HCT116 (cell line): ENCODE results near the gene GBP6. TPM values are rescaled to one million over a fixed set of nuclear protein-coding genes. Genes with fewer than 3 reads are reported as not detected.
"Not testable (repeated sequence)": the region's sequence is repeated elsewhere in the genome, so short reads cannot be mapped to it uniquely, and the experiment has no call there.

Experiments used
- ATAC-seq: fragments of 200-7000 bp; cut with Tn5 transposase; 2 replicates; pipeline ENCODE4 v1.9.1; 2020; ENCODE audit warnings: mild to moderate bottlenecking, moderate library complexity
- BruUV-seq: library from RNA; stranded (reverse); fragments of 400-500 nt; replicated peaks from 2 replicates; lab custom pipeline; 2021; lab: Mats Ljungman, UMichigan
- CTCF ChIA-PET: fragments of 300-600 bp; sonication (Branson Sonifier 250); formaldehyde crosslinking; loops from one replicate; lab custom pipeline; 2021; ENCODE audit warnings: antibody characterized with exemption; lab: Charles Lee
- POLR2A ChIA-PET: fragments of 300-600, 350-600 bp; sonication (Branson Sonifier 250); formaldehyde crosslinking; loops from one replicate; lab custom pipeline; 2021; ENCODE audit warnings: antibody characterized with exemption; lab: Charles Lee
- RAD21 ChIA-PET, 2 experiments: fragments of 300-600 bp; sonication (Branson Sonifier 250); formaldehyde crosslinking; loops; one replicate each; lab custom pipeline; 2023; ENCODE audit warnings: low total read pairs in 2 of 2; ENCODE audit not compliant: uncharacterized antibody in 2 of 2, unreplicated experiment in 2 of 2, low non-redundant PET in 1 of 2; lab: Charles Lee
- DNase-seq: peaks from one replicate; pipeline ENCODE4 v3.0.0-alpha.2; 2010; ENCODE audit warnings: low read depth, low spot score
- H2AFZ ChIP-seq: fragments of 200-600 bp; shearing (Covaris generic), sonication (generic); 2 replicates; pipeline ENCODE4 v1.6.1; 2017; ENCODE audit warnings: low read depth, mixed run types, mixed read lengths, antibody characterized with exemption, low read length; ENCODE audit not compliant: poor library complexity, severe bottlenecking
- H3K27ac ChIP-seq: 2 replicates; pipeline ENCODE4 v1.5.1; 2012; ENCODE audit warnings: low read depth, low read length
- H3K27me3 ChIP-seq: fragments of 200-600 bp; sonication (generic); 2 replicates; pipeline ENCODE4 v1.6.1; 2016; ENCODE audit warnings: mixed run types, low read length, mixed read lengths; ENCODE audit not compliant: insufficient read depth
- H3K36me3 ChIP-seq, 2 experiments: fragments of 200-500 bp in 1 of 2; fragments of 200-600 bp in 1 of 2; sonication (Bioruptor generic) in 1 of 2; sonication (generic) in 1 of 2; 2 replicates each; pipeline versions ENCODE4 v1.5.1 to v1.6.1; 2014 to 2016; ENCODE audit warnings: low read length in 2 of 2, inconsistent platforms in 1 of 2, mixed read lengths in 1 of 2, mixed run types in 1 of 2; ENCODE audit not compliant: insufficient read depth in 2 of 2, control insufficient read depth in 1 of 2
- H3K4me1 ChIP-seq, 2 experiments: fragments of 200-600 bp in 1 of 2; sonication (generic) in 1 of 2; 2 replicates each; pipeline versions ENCODE4 v1.5.1 to v1.6.1; 2012 to 2017; ENCODE audit warnings: low read length in 2 of 2, inconsistent platforms in 1 of 2, mild to moderate bottlenecking in 1 of 2, mixed read lengths in 1 of 2, mixed run types in 1 of 2, moderate library complexity in 1 of 2; ENCODE audit not compliant: insufficient read depth in 2 of 2, control insufficient read depth in 1 of 2
- H3K4me2 ChIP-seq: fragments of 200-600 bp; sonication (generic); 2 replicates; pipeline ENCODE4 v1.6.1; 2017; ENCODE audit warnings: mixed run types, low read length, mixed read lengths
- H3K4me3 ChIP-seq, 2 experiments: fragments of 200-600 bp in 1 of 2; sonication (generic) in 1 of 2; replicated peaks in 1 of 2; 2 replicates each; pipeline ENCODE4 v1.5.1; 2011 to 2016; ENCODE audit warnings: low read length in 2 of 2, control low read depth in 1 of 2, low read depth in 1 of 2, mild to moderate bottlenecking in 1 of 2, mixed read lengths in 1 of 2, mixed run types in 1 of 2
- H3K79me2 ChIP-seq: fragments of 200-600 bp; sonication (generic); 2 replicates; pipeline ENCODE4 v1.6.1; 2017; ENCODE audit warnings: mild to moderate bottlenecking, mixed run types, low read length, moderate library complexity, mixed read lengths; ENCODE audit not compliant: insufficient read depth
- H3K9ac ChIP-seq: fragments of 200-600 bp; sonication (generic); 2 replicates; pipeline ENCODE4 v1.6.1; 2016; ENCODE audit warnings: low read length, mixed read lengths
- H3K9me2 ChIP-seq: fragments of 200-600 bp; sonication (generic), shearing (Covaris generic); 2 replicates; pipeline ENCODE4 v1.6.1; 2017; ENCODE audit warnings: mixed run types, mild to moderate bottlenecking, moderate library complexity; ENCODE audit not compliant: insufficient read depth
- H3K9me3 ChIP-seq, 2 experiments: fragments of 200-500 bp in 1 of 2; fragments of 200-600 bp in 1 of 2; sonication (Bioruptor generic) in 1 of 2; sonication (generic) in 1 of 2; 2 replicates each; pipeline ENCODE4 v1.6.1; 2014 to 2017; ENCODE audit warnings: low read length in 2 of 2, mixed read lengths in 2 of 2, inconsistent platforms in 1 of 2, low read depth in 1 of 2, mild to moderate bottlenecking in 1 of 2, mixed run types in 1 of 2, moderate library complexity in 1 of 2; ENCODE audit not compliant: control insufficient read depth in 1 of 2, insufficient read depth in 1 of 2
- H4K20me1 ChIP-seq: fragments of 200-600 bp; sonication (generic), shearing (Covaris generic); 2 replicates; pipeline ENCODE4 v1.6.1; 2017; ENCODE audit warnings: mixed run types, mild to moderate bottlenecking, moderate library complexity; ENCODE audit not compliant: insufficient read depth
- POLR2A ChIP-seq: IDR thresholded peaks from 2 replicates; pipeline ENCODE4 v1.7.0; 2011; ENCODE audit warnings: borderline replicate concordance; ENCODE audit not compliant: insufficient read depth, insufficient read length; ENCODE audit errors: extremely low read depth
- YY1 ChIP-seq: IDR thresholded peaks from 2 replicates; pipeline ENCODE4 v1.6.1; 2011; ENCODE audit warnings: low read length, low read depth, moderate library complexity, mild to moderate bottlenecking; ENCODE audit not compliant: insufficient replicate concordance; ENCODE audit errors: extremely low read depth
- intact Hi-C: fragments of 100-400 bp; cut with micrococcal nuclease; formaldehyde crosslinking; loops from 2 replicates; pipeline ENCODE4 v1.10.0; 2022
- total RNA-seq: library from RNA; stranded (reverse); gene quantifications from one replicate; pipeline ENCODE4 v1.2.1, GENCODE V29; 2021; ENCODE audit not compliant: unreplicated experiment
- TF ChIP-seq, protein P1 (sequence below), 3 experiments: fragments of 200-600 bp in 1 of 3; sonication (generic) in 1 of 3; IDR thresholded peaks in 2 of 3; conservative IDR thresholded peaks in 1 of 3; 2 replicates each; pipeline ENCODE4 v1.5.1; 2012 to 2017; ENCODE audit warnings: low read depth in 2 of 3, low read length in 2 of 3, antibody characterized with exemption in 1 of 3, borderline replicate concordance in 1 of 3, control low read depth in 1 of 3, mild to moderate bottlenecking in 1 of 3, mixed read lengths in 1 of 3, mixed run types in 1 of 3, moderate library complexity in 1 of 3; ENCODE audit not compliant: insufficient read depth in 1 of 3

The GBP6 gene
- total RNA-seq, 1 experiment from 2014 or later: not detected

DNA sequence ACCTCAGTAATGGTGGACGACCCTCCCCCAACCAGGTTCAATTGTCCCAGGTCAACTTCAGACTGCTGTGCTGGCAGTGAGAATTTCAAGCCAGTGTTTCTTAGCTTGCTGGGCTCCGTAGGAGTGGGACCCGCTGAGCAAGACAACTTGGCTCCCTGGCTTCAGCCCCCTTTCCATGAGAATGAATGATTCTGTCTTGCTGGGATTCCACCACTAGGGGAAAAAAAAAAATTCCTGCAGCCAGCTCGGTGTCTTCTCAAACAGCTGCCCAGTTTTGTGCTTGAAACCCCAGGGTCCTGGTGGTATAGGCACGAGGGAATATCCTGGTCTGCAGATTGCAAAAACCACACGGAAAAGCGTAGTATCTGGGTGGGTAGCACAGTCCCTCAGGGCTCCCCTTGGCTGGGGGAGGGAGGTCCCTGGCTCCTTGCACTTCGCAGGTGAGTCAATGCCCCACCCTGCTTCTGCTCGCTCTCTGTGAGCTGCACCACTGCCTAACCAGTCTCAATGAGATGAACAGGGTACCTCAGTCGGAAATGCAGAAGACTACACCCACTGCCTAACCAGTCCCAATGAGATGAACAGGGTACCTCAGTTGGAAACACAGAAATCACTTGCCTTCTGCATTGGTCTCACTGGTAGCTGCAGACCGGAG lies 41.5 kb downstream of the GBP6 start:
- H3K4me2 ChIP-seq: no peak overlapping the region
- no peaks in the 10 kb centered on the region for H3K27me3 ChIP-seq
- RAD21 ChIA-PET: no interaction called here
- BruUV-seq: no TSS peak
- H3K27ac ChIP-seq: no peak overlapping the region
- POLR2A ChIA-PET: no interaction called here
- H4K20me1 ChIP-seq: no peaks in the 10 kb centered on the region
- no peaks in the 10 kb centered on the region for H3K79me2 ChIP-seq
- no peak for DNase-seq
- ATAC-seq: no peak
- TF ChIP-seq, protein P1, sequence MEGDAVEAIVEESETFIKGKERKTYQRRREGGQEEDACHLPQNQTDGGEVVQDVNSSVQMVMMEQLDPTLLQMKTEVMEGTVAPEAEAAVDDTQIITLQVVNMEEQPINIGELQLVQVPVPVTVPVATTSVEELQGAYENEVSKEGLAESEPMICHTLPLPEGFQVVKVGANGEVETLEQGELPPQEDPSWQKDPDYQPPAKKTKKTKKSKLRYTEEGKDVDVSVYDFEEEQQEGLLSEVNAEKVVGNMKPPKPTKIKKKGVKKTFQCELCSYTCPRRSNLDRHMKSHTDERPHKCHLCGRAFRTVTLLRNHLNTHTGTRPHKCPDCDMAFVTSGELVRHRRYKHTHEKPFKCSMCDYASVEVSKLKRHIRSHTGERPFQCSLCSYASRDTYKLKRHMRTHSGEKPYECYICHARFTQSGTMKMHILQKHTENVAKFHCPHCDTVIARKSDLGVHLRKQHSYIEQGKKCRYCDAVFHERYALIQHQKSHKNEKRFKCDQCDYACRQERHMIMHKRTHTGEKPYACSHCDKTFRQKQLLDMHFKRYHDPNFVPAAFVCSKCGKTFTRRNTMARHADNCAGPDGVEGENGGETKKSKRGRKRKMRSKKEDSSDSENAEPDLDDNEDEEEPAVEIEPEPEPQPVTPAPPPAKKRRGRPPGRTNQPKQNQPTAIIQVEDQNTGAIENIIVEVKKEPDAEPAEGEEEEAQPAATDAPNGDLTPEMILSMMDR (IDR thresholded peaks at IDR 0.05 in 2 of 3, conservative IDR thresholded peaks at IDR 0.05 in 1 of 3; ENCODE audit: borderline replicate concordance in 1 of 3, insufficient read depth in 1 of 3, low read depth in 2 of 3, low read length in 2 of 3): peak in 1 of 3 experiments; percentile 18; a peak in 1 of 6 replicates
- TF ChIP-seq POLR2A: no peak
- H3K4me1 ChIP-seq: no peaks in the 10 kb centered on the region
- H3K9me2 ChIP-seq: no peaks in the 10 kb centered on the region
- no peak overlapping the region for H3K9ac ChIP-seq
- CTCF ChIA-PET: interaction anchor here (1.2 kb wide), 1 partner anchor 51 kb away, joined by 4 read pairs; no protein-coding TSS in a partner anchor
- H3K9me3 ChIP-seq: no peaks in the 10 kb centered on the region
- no peaks in the 10 kb centered on the region for H3K36me3 ChIP-seq
- no peak overlapping the region for H3K4me3 ChIP-seq
- no peak overlapping the region for H2AFZ ChIP-seq
- intact Hi-C loops: no loop called here

DNA sequence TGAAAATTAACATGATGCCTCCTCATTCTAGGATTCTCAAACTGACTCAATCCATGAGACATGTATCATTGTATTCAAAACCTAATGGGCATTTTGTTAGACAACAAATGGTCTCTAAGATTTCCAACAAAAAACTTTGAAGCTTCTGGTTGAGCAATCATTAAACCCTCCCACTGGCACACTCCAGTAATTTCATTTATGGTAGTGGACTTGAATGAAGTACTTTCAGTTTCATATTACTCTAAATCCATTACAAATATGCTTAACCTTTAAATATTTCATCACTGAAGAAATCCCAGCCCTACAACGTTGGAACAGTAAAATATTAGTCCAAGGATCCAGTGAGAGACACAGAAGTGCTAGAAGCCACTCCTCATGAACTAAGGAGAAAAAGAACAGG lies 43.5 kb downstream of the GBP6 start:
- no peak overlapping the region for H3K9ac ChIP-seq
- DNase-seq: no peak
- H3K36me3 ChIP-seq: no peaks in the 10 kb centered on the region
- H4K20me1 ChIP-seq: no peaks in the 10 kb centered on the region
- ATAC-seq: no peak
- no peak overlapping the region for H3K27ac ChIP-seq
- BruUV-seq: no TSS peak
- H3K4me2 ChIP-seq: no peak overlapping the region
- H3K4me3 ChIP-seq: no peak overlapping the region
- H3K9me2 ChIP-seq: no peaks in the 10 kb centered on the region
- RAD21 ChIA-PET: no interaction called here
- no peaks in the 10 kb centered on the region for H3K79me2 ChIP-seq
- POLR2A ChIA-PET: no interaction called here
- H3K27me3 ChIP-seq: no peaks in the 10 kb centered on the region
- no peak for TF ChIP-seq YY1
- no peak for TF ChIP-seq POLR2A
- no peak overlapping the region for H2AFZ ChIP-seq
- CTCF ChIA-PET: interaction anchor here (1.3 kb wide), 1 partner anchor 321 kb away, joined by 3 read pairs; no protein-coding TSS in a partner anchor
- intact Hi-C loops: no loop called here
- no peaks in the 10 kb centered on the region for H3K9me3 ChIP-seq
- H3K4me1 ChIP-seq: no peaks in the 10 kb centered on the region

DNA sequence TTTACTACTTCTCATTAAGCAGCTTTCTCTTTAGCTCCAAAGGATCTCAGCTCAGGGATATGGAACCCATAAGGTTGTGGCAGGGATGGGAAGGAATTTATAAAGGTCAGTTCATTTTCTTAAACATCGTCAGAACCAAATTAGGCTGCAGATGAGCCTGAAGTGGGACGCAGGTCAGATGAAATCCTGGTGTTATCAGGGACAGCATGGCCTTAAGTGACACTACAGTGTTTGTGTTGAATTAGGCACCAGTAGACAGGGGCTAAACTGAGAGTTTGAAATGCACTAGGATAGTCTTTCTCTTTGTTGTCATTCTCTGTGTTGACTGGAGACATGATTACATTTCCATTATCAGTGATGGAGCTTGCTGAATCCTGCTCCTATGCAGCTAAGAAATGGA lies 43.9 kb downstream of the GBP6 start:
- H3K4me1 ChIP-seq, intact Hi-C loops, H3K4me2 ChIP-seq, ATAC-seq, H3K9me3 ChIP-seq, H3K9me2 ChIP-seq, H3K79me2 ChIP-seq, DNase-seq, POLR2A ChIA-PET, H3K27ac ChIP-seq, H3K27me3 ChIP-seq, H3K9ac ChIP-seq, H3K36me3 ChIP-seq, BruUV-seq, RAD21 ChIA-PET, H2AFZ ChIP-seq, H4K20me1 ChIP-seq, H3K4me3 ChIP-seq: not testable (repeated sequence)
- CTCF ChIA-PET: interaction anchor here (1.3 kb wide), 1 partner anchor 322 kb away, joined by 3 read pairs; no protein-coding TSS in a partner anchor
